ENCODE measurements around the gene ZNF417.
A peak's percentile ranks its signal among the peaks of the same experiment; 100 is the strongest.
"Not testable (repeated sequence)": the region's sequence is repeated elsewhere in the genome, so short reads cannot be mapped to it uniquely, and the experiment has no call there.

The ZNF417 gene

DNA sequence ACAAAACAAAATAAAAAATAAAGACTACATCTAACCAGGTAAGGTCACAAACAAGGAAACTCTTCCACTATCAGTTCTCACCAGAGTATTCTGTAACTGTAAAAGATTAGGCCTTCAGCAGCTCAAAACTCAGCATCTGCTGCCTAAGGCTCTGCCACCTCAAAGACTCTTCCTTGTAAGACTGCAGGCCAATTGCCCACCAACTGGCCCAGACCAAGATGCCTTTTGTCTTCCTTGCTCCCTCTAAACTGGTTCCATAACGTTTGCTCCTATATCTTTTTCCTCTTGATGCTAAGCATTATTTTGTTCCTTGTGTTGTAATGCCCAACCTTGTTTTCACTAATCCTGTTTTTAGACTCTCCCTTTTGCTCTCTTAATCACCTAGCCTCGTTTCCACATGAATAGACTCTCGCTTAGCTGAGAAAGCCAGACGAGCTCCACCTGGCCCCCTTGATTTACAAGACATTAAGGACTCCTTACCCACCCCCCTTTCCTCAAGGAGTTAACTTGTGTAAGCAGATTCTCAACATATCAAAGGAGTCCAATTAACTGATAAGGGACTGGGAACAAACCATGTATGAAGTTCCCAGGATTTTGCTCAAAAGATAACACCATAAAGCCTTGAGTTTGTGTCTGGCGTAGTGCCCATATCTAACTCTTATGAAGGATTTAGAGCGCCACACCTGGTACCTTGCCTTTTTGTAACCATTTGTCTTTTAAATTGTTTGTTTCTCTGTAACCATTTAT is 29.0 kb downstream of the ZNF417 start:
- peak; percentile 88 for DNase-seq (ENCODE audit: low read depth)

GRCh38 chr19:57886046-57886445 is 30.3 kb downstream of the ZNF417 start:
- no peak for DNase-seq (ENCODE audit: low read depth)

DNA sequence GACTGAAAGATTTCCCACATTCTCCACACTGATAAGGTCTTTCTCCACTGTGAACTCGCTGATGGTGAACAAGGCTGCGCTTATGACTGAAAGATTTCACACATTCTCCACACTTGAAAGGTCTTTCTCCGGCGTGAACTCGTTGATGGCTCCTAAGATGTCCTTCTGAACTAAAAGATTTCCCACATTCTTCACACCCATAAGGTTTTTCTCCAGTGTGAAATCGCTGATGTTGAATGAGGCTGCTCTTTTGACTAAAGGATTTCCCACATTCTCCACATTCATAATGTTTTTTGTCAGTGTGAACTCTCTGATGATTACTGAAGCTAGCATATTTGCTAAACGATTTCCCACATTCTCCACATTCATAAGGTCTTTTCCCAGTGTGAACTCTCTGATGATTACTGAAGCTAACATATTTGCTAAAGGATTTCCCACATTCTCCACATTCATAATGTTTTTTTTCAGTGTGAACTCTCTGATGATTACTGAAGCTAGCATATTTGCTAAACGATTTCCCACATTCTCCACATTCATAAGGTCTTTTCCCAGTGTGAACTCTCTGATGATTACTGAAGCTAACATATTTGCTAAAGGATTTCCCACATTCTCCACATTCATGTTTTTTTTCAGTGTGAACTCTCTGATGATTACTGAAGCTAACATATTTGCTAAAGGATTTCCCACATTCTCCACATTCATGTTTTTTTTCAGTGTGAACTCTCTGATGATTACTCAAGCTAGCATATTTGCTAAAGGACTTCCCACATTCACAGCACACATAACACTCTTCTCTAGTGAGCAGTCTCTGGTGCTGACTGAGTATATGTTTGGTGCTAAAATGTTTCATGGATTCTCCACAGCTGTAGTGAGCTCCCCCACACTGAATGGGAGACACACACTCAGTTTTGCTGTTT is 42.3 kb downstream of the ZNF417 start:
- peak; percentile 31 for DNase-seq (ENCODE audit: low read depth)

DNA sequence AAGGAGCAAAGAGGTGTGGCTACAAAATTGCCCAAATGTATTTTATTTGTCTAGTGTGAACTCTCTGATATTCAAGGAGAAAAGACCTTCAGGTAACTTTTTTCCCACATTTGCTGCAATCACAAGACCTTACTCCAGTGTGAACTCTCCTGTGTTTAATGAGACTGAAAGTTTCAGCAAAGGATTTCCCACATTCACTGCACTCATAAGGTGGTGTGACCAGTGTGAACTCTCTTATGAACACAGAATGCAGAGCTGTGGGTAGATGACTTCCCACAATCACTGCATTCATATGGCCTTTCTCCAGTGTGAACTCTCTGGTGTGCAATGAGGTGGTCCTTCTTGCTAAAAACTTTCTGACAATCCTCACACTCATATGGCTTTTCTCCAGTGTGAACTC is 43.9 kb downstream of the ZNF417 start:
- DNase-seq (ENCODE audit: low read depth): peak; percentile 29

DNA sequence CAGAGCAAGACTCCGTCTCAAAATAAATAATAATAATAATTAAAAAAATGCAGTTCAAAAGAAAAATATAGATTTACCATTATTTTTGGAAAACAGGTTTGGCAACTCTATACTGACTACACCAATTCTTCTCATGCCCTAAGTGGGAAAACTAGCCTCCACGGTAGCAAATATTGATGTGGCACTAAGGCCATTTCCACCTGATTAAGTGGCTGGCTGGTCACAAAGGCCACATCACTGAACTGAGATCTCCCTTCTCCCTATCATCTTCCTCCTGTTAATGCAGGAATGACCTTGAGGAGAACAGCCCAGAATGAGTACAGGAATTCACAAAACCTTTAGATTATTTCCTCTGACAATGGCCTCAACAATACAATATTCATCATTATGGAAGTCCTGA is 46.2 kb downstream of the ZNF417 start:
- no peak for DNase-seq (ENCODE audit: low read depth)

GRCh38 chr19:57869655-57870054 is 46.7 kb downstream of the ZNF417 start:
- DNase-seq (ENCODE audit: low read depth): not testable (repeated sequence)

- no peak for DNase-seq (ENCODE audit: low read depth)
Observed at GRCh38 chr19:57867868-57868492, 48.4 kb downstream of the ZNF417 start.
